GM19467 (cell line): ENCODE results near the gene ANKK1.

Experiments
- ATAC-seq: cut with Tn5 transposase; IDR thresholded peaks from one replicate; pipeline ENCODE4 v1.9.1; 2021; ENCODE audit warnings: mild to moderate bottlenecking, moderate library complexity; ENCODE audit not compliant: unreplicated experiment

ANKK1 gene

GRCh38 chr11:113377681-113378412 is 9.7 kb upstream of the ANKK1 start:
- ATAC-seq, result no peak

DNA sequence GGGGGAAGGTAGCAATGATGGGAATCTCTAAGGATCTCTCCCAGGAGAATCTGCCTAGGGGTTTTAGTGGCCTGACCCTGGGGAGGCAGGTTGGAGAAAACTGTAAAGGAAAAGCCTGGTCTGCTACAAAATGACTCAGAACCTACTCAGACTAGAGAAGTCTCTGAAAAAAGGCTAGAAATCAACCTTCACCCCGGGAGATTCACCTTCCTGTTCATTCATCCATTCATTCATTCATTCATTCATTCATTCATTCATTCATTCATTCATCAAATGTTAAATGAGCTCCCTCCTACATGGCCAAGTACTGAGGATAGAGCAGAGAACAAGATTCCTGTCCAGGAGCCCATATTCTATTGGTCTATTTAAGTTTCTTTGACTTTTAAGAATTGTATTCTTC is 8.9 kb upstream of the ANKK1 start:
- no peak for ATAC-seq

GRCh38 chr11:113382121-113382520 is 5.5 kb upstream of the ANKK1 start:
- ATAC-seq, result no peak

DNA sequence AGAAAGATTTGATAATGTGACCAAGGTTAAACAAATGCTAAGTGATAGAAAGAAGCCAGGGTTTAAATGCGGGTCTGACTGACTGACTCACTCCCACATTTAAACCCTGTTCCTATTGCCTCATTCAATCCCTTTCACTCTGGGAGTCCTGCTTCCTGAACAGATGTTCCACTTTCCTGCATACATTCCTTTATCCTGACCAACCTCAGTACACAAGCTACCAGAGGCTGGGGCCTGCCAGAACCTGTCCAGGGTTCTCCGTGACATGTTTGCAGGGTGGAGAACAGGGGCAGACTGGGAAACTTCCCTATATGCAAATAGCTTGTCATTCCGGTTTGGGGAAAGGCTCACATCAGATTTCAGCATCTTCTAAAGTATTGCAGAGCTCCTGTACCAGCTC is 3.0 kb upstream of the ANKK1 start:
- ATAC-seq, result no peak

DNA sequence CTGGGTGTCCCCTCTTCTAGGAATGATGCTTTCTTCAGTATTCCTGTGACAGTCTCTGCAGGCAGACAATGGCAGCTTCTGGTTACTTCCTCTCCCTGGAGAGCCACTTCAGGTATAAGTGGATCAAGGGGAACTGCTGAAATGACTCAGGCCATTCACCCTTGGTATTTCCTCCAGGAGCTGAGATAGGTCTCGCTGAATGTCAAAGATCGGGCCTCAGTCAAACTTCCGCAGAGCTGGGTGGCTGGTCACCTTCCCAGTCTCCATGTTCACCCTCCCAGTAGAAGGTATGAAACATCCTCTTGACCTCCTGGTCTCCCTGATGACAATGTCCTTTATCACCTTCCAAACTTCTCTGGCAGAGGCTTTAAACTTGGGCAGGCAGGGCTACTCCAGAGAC is 1.8 kb upstream of the ANKK1 start:
- ATAC-seq, result no peak

- no peak for ATAC-seq
These were observed 713 bp upstream of the ANKK1 start for GRCh38 chr11:113386866-113387265.

GRCh38 chr11:113389272-113389671 is 1.7 kb downstream of the ANKK1 start:
- ATAC-seq, result no peak

DNA sequence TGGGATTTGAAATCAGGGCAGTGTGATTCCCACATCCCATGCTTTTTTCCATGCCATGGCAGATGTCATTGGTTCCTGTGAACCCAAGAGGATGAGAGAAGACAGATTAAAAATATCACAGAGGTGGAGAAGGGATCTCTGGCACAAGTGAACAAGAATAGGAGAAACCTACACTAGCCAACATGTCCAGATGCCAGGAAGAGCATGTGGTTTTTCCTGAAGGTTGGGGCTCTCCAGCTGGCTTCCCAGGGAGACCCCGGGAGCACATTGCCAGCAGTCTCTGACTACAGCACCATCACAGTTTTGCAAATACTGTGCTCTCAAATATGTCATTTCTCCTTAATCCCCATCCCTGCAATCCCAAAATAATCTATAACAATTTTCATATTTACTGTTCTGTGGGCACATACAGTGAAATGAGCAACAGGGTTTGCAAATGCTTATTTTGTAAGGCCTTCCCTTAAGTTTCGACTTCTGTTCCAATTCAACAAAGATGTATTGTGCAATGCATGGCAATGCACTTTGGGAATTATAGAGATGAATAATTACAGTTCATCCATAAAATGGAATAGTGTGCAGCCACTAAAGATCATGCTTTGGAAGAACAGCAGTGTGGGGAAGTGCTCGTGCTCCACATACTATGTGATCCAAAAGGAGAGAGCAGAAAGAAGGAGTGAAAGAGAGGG is 4.8 kb downstream of the ANKK1 start:
- no peak for ATAC-seq

GRCh38 chr11:113393501-113393985 is 6.0 kb downstream of the ANKK1 start:
- no peak for ATAC-seq

- no peak for ATAC-seq
These were observed 7.3 kb downstream of the ANKK1 start for GRCh38 chr11:113394919-113395318.

- ATAC-seq, result no peak
These were observed 8.3 kb downstream of the ANKK1 start for GRCh38 chr11:113395782-113396336.

DNA sequence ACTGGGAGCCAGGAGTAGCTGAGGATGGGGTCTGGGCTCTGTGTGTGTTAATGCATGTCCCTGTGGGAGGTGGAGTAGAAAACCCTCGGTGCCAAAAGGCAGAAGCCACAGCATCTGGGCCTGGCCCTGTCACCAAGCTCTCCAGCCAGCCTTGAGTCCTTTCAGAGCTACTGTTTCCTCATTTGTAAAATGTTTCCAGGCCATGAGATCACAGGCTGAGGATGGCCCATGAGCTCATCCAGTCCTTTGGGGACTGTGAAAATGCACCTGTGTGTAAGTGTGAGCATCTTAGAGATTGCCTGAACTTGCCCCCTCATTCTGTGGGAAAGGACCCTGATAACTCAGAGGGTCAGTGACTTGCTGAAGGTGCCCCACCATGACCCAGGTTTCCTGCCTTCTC is 9.1 kb downstream of the ANKK1 start:
- ATAC-seq, result no peak

DNA sequence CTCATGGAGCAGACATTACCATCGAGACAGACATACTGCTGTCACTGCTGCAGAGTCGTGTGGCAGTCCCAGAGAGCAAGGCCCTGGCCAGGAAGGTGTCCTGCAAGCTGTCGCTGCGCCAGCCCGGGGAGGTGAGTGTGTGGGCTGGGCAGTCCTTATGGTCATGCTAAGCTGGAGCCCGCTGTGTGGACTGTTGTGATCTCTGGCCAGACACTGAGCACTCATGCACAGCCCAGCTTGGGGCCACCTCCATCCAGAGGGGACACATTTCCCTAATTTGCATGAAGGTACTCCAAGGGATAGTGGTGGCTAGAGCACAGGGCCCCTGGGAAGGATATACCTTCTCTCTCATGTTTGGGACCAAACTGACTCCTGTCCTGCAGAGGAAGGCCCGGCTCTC is 9.6 kb downstream of the ANKK1 start:
- no peak for ATAC-seq

DNA sequence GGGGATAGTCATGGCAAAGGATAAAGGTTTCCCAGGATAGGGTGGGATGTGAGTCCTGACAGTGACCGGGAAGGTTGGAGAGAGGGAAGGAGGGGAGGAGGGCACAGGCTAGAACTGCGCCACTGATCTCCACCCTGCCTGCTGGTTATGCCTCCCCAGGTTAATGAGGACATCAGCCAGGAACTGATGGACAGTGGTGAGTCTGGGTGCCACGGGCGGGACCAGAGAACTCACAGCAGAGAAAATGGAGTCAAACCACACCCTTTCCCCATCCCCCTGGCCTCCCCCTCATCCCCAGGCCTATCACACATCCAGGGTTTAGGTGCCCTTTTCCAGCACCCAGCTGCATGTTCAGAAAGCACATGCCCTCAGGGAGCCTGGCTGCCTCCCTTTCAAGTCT is 10.2 kb downstream of the ANKK1 start:
- no peak for ATAC-seq

DNA sequence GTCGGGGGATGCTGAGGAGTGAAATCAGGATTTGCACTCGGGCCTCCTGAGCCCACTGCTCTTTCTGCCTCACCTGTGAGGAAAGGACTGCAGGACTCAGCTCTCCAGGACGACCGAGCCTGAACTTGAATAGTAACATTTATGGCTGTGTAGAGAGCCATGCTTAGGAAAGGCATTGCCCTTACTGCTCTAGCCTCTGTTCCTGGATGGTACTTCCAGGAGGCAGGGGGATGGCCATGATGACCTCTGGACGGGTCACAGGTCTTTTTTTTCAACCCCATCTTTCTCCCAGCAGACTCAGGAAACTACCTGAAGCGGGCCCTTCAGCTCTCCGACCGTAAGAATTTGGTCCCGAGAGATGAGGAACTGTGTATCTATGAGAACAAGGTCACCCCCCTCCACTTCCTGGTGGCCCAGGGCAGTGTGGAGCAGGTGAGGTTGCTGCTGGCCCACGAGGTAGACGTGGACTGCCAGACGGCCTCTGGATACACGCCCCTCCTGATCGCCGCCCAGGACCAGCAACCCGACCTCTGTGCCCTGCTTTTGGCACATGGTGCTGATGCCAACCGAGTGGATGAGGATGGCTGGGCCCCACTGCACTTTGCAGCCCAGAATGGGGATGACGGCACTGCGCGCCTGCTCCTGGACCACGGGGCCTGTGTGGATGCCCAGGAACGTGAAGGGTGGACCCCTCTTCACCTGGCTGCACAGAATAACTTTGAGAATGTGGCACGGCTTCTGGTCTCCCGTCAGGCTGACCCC is 11.3 kb downstream of the ANKK1 start:
- no peak for ATAC-seq

DNA sequence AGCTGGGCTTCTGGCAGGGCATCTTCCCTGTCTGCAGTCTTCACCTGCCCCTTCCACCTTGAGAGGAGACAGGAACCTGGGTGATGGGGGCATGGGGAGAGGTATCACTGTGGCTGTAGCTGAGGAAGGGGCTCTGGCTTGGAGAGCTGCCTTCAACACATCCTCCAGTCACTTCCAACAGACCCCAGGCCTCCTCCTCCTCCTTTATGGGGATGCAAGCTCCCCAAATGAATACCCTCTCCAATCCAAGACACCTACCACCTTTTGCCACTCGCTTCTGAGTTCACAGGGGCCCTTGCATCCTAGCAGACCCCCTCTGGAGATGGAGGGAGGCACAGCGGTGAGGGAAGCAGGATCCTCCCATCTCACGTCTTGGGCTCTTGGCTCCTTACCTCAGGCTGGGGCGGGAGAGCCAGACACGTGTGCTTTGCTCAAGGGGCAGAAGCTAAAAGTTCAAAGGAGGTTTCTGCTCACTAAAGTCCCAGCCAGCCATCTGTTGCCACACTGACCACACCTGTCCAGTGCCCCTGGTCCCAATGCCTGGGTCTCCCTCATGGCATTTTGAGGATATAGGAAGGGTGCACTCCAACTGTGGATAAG is 13.2 kb downstream of the ANKK1 start:
- ATAC-seq, result no peak

DNA sequence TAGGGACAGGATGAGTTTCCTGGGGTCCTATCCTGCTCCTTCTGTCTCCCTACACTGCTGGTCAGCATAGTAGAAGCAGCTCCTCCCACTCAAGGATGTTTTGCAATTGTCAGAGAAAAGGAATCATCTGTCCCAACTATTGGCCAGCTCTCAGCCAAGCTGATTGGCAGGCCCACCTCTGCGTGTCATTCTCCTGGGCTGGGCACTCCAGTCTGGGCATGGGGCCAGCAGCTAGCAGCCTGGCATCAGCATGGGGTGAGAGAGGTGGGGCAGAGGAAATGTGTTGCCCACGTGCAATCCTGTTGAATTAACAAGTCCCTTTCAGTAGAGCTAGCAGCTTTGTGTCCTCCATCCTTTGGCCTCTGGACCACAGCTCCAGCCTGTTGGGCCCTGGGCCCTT is 14.1 kb downstream of the ANKK1 start:
- no peak for ATAC-seq

- no peak for ATAC-seq
These were observed 17.4 kb downstream of the ANKK1 start for GRCh38 chr11:113404859-113405430.

DNA sequence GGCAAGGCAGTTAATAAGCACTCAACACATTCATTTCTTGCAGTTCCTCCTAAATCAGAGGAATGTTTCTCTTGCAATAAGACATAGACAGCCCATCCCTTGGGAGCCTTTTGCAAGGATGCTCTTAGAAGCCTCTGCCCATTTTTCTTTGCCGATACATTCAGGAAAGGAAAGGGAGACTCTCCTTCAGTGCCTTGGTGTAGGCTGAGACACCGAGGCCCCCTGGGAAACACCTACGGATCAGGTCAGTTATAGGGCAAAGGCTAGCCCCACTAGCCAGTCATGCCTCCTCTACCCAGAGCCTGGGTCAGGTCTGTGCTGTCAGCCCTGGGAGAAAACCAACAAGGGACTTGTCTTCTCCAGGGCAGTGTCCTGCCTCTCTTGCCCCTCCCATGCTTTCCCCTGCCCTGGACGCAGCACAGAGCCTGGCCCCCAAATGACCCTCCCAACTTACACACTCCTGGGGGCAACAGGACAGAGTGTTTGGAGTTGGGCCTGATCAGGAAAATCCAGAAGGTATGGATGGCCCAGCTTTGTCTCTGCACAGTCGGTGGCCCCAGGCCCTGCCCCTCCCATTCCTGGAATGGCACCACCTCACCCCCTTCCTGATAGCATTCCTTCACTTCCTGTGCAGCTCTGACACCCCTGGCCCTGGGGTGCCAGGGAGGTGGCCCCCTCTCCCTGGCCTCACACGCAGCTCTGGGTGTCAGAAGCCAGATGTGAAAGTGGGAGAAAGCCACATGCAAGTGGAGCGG is 18.3 kb downstream of the ANKK1 start:
- no peak for ATAC-seq

GRCh38 chr11:113407163-113407562 is 19.6 kb downstream of the ANKK1 start:
- ATAC-seq, result no peak
